ENCODE measurements around the gene MAPKAP1.

MAPKAP1 gene

DNA sequence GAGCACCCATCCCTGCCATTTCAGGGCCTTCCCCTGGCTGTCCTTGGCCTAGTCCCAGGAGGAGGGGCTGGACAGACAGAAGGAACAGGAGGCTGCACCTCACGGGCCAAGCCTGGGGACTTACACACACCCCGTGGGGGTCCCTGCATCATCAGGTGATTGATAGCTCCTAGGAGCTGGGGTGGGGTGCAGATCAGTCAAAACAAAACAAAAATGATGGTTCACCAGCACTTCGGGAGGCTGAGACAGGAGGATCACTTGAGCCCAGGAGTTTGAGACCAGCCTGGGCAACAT, 276.0 kb downstream of the MAPKAP1 start:
- Histone ChIP-seq H3K27ac (ENCODE audit: low read length) (no peak overlapping the region), H3K9ac (ENCODE audit: low read depth, low read length) (no peak overlapping the region), H3K79me2 (ENCODE audit: insufficient read depth, low read length) (no peaks in the 10 kb centered on the region), H3K4me3 (ENCODE audit: low read depth in 1 of 2, low read length in 2 of 2) (no peak overlapping the region), H3K4me1 (ENCODE audit: insufficient read depth, low read length) (no peaks in the 10 kb centered on the region), H3K4me2 (ENCODE audit: insufficient read depth, low read length) (no peak overlapping the region), H3K27me3 (ENCODE audit: insufficient read depth, low read length, poor library complexity) (no peaks in the 10 kb centered on the region), H3K9me3 (ENCODE audit: insufficient read depth, low read length, severe bottlenecking) (no peaks in the 10 kb centered on the region), H4K20me1 (ENCODE audit: insufficient read depth, low read length) (no peaks in the 10 kb centered on the region; the same call in 1 of the 2 replicates), H2AFZ (ENCODE audit: low read depth, low read length) (no peak overlapping the region), H3K36me3 (ENCODE audit: insufficient read depth, low read length) (no peaks in the 10 kb centered on the region)
- TF ChIP-seq, protein P1, sequence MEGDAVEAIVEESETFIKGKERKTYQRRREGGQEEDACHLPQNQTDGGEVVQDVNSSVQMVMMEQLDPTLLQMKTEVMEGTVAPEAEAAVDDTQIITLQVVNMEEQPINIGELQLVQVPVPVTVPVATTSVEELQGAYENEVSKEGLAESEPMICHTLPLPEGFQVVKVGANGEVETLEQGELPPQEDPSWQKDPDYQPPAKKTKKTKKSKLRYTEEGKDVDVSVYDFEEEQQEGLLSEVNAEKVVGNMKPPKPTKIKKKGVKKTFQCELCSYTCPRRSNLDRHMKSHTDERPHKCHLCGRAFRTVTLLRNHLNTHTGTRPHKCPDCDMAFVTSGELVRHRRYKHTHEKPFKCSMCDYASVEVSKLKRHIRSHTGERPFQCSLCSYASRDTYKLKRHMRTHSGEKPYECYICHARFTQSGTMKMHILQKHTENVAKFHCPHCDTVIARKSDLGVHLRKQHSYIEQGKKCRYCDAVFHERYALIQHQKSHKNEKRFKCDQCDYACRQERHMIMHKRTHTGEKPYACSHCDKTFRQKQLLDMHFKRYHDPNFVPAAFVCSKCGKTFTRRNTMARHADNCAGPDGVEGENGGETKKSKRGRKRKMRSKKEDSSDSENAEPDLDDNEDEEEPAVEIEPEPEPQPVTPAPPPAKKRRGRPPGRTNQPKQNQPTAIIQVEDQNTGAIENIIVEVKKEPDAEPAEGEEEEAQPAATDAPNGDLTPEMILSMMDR (IDR thresholded peaks at IDR 0.05; ENCODE audit: borderline replicate concordance, extremely low read depth, low read length, poor library complexity, severe bottlenecking): no peak
- no peak for TF ChIP-seq EZH2 (IDR thresholded peaks at IDR 0.05; ENCODE audit: borderline replicate concordance, low read depth, low read length, severe bottlenecking)
- no peak for DNase-seq
- no peak for ATAC-seq (ENCODE audit: insufficient read depth, low read depth)

DNA sequence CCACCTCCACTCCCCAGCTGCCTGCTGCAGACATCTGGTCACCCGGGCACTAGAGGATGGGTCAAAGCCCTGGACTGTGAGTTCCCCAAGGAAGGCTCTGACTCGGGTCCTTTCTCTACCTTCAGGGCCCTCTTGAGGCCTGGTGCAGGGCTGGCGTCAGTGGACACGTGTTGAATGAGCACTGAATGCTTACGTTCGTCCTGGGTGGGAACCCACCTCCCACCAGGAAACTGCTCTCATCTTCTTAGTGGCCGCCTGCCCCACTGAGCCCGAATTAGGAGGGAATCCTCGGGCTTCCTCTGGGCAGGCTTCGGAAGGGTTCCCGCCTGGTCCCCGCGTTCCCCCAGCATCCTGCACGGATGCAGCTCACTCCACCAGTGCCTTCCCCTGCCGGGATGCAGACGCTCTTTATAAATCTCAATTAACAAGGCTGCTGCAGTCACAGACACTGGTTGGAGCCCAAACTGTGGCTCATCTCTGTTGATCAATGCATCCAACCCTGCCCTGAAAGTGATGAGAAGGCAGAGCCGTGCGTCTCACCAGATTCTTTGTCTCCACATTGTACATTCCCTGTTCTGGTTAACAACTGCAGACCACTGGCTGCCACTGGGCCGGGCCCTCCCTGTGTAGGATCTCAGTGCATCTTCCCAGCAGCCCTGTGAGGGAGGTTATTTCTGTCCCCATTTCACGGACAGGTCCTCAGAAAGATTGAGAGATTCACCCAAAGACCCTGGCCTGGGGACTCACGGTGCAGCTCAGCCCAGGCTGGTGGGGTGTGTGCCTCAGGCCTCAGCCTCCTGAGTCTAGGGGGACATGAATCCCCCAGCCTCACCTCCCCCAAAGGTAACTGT, 276.6 kb downstream of the MAPKAP1 start:
- H3K4me3 ChIP-seq (ENCODE audit: low read depth in 1 of 2, low read length in 2 of 2): no peak overlapping the region
- H3K4me1 ChIP-seq (ENCODE audit: insufficient read depth, low read length): no peaks in the 10 kb centered on the region

DNA sequence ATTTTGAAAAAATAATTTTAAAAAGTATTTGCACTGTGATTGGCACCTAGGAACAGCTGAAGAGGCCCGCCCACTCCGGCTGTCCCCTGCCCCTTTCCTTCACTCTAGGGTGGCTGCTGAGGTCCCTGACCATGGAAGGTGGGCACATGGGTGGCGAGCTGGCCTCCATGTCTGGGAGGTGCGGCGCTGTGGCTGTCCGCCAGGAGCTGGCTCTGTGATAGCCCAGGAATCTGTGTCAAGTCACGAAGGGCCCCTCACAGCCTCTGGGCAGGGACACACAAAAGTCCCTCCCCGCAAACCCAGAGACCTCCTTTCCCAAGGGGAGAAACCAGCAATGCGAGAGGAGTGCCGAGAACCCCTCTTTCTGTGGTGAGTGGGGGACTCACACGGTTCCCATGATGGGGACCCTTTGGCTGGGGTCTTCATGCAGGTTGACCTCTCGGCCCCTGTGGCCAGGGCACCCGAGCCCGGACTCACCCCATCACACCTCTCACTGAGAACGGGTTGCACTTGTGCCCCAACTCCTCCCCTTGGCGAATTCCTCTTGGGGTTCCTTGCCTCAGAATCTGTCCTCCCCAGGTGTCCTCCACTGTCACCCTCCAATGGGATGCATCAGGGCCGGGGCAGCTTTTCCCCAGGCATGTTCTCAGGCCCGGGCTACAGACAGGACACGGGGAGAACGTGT, 277.4 kb downstream of the MAPKAP1 start:
- no peaks in the 10 kb centered on the region for H3K79me2 ChIP-seq (ENCODE audit: insufficient read depth, low read length)
- H4K20me1 ChIP-seq (ENCODE audit: insufficient read depth, low read length): no peaks in the 10 kb centered on the region; the same call in 1 of the 2 replicates

More for the DNA sequence above, 276.6 kb downstream of the MAPKAP1 start:
- H4K20me1 ChIP-seq (ENCODE audit: insufficient read depth, low read length): no peaks in the 10 kb centered on the region; the same call in 1 of the 2 replicates
- no peak for ATAC-seq (ENCODE audit: insufficient read depth, low read depth)
- H3K27ac ChIP-seq (ENCODE audit: low read length): no peak overlapping the region
- DNase-seq: no peak
- no peaks in the 10 kb centered on the region for H3K27me3 ChIP-seq (ENCODE audit: insufficient read depth, low read length, poor library complexity)
- H2AFZ ChIP-seq (ENCODE audit: low read depth, low read length): no peak overlapping the region
- no peak overlapping the region for H3K4me2 ChIP-seq (ENCODE audit: insufficient read depth, low read length)
- no peak overlapping the region for H3K9ac ChIP-seq (ENCODE audit: low read depth, low read length)
- no peaks in the 10 kb centered on the region for H3K79me2 ChIP-seq (ENCODE audit: insufficient read depth, low read length)
- TF ChIP-seq EZH2 (IDR thresholded peaks at IDR 0.05; ENCODE audit: borderline replicate concordance, low read depth, low read length, severe bottlenecking): no peak
- TF ChIP-seq, protein P1 (IDR thresholded peaks at IDR 0.05; ENCODE audit: borderline replicate concordance, extremely low read depth, low read length, poor library complexity, severe bottlenecking): no peak
- H3K9me3 ChIP-seq (ENCODE audit: insufficient read depth, low read length, severe bottlenecking): no peaks in the 10 kb centered on the region
- no peaks in the 10 kb centered on the region for H3K36me3 ChIP-seq (ENCODE audit: insufficient read depth, low read length)

More for the DNA sequence above, 277.4 kb downstream of the MAPKAP1 start:
- H3K4me3 ChIP-seq (ENCODE audit: low read depth in 1 of 2, low read length in 2 of 2): no peak overlapping the region
- TF ChIP-seq, protein P1 (IDR thresholded peaks at IDR 0.05; ENCODE audit: borderline replicate concordance, extremely low read depth, low read length, poor library complexity, severe bottlenecking): no peak
- no peak for TF ChIP-seq EZH2 (IDR thresholded peaks at IDR 0.05; ENCODE audit: borderline replicate concordance, low read depth, low read length, severe bottlenecking)
- H3K4me2 ChIP-seq (ENCODE audit: insufficient read depth, low read length): no peak overlapping the region
- no peaks in the 10 kb centered on the region for H3K27me3 ChIP-seq (ENCODE audit: insufficient read depth, low read length, poor library complexity)
- no peak for ATAC-seq (ENCODE audit: insufficient read depth, low read depth)
- no peaks in the 10 kb centered on the region for H3K9me3 ChIP-seq (ENCODE audit: insufficient read depth, low read length, severe bottlenecking)
- H3K9ac ChIP-seq (ENCODE audit: low read depth, low read length): no peak overlapping the region
- no peak overlapping the region for H3K27ac ChIP-seq (ENCODE audit: low read length)
- no peaks in the 10 kb centered on the region for H3K4me1 ChIP-seq (ENCODE audit: insufficient read depth, low read length)
- H3K36me3 ChIP-seq (ENCODE audit: insufficient read depth, low read length): no peaks in the 10 kb centered on the region
- DNase-seq: no peak
- H2AFZ ChIP-seq (ENCODE audit: low read depth, low read length): no peak overlapping the region

Measured in DND-41 (cell line).